ENCODE data around the gene PATE3.

PATE3 gene, protein sequence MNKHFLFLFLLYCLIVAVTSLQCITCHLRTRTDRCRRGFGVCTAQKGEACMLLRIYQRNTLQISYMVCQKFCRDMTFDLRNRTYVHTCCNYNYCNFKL
- 0 reads per million in 4 donors for total RNA-seq

DNA sequence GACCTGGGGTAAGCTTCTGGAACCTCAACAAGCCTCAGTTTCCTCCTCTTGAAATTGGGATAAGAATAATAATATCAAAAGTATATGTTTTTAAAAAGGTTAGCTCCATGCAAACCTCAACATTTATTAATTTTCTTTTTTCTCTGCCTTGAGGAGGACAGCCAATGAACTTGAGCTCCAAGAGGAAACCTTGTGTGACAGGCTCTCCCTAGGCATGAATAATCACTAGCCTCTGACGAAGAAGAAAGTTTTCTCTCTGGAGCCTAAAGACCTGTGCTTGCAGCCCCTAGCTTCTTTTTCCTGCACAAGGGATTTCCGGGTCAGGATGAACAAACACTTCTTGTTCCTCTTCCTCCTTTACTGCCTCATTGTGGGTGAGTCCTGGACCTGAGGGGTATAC is at the start of gene PATE3:
PATE3 (plus strand) TSS at position 301 of the 400 bp plus-strand sequence; CDS start at position 326, 25 bp downstream.
- DNase-seq, result no peak

- no peak for DNase-seq
Measured at GRCh38 chr11:125740617-125741016, 47.3 kb upstream of the PATE3 start.

DNA sequence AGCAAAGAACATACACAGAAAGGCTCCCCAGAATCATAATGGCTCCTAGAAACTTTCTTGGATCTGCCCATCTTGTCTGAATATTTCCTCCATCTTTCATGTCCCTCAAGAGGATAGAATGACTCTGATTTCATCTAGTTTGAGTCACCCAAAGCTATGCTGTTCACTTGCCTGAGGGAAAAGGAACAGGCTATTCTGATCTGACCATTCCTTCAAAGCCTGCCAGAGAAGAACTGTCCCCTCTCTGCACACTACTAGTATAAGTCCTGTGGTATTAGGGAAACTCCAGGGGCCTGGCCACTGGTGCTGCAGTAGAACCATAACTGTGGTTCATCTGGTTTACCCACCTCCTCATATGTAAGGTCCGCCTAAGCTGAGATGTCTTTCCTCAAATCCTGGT is 44.2 kb upstream of the PATE3 start:
- no peak for DNase-seq

DNA sequence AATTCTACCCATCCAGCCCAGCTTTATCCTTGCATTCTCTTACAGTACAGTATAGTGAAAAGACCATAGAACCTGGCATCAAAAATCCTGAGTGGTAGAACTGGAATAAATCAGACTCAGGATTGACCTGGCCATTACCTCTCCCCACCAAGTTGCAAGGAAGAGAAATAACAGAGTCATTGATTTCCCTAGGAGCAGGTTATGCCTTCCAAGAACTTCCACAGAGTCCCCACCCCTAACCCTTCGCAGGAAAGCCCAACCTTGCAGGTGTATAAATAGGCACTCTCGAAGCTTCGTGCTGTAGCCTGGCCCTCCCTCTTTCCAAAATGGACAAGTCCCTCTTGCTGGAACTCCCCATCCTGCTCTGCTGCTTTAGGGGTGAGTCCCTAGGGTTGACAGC is 41.9 kb upstream of the PATE3 start, which contains the start of gene PATE1:
PATE1 (plus strand) TSS at position 301 of the 400 bp plus-strand sequence; CDS start at position 327, 26 bp downstream.
- no peak for DNase-seq

GRCh38 chr11:125750629-125751028 is 37.3 kb upstream of the PATE3 start:
- DNase-seq, result no peak

GRCh38 chr11:125756050-125756449 is 31.9 kb upstream of the PATE3 start:
- no peak for DNase-seq

GRCh38 chr11:125762445-125762844 is 25.5 kb upstream of the PATE3 start:
- no peak for DNase-seq

DNA sequence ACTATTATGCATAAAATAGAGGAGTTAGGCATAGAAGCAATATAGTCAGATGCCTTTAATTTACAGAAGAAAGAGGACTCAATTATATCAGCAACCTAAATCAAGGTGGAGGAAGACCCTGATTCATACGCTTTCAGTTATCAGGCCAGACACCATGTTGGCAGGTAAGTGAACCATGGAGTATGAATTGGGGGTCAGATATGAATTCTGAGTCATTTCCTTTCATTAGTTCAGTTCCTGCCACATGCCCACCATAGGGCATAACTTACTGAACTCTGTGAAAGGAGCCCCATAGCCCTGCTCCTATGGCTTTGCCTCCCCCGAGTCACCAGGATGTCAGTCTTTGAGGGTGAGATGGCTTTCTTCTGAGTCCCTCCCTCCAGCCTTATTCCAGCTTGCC is 24.4 kb upstream of the PATE3 start:
- DNase-seq, result no peak

GRCh38 chr11:125766251-125766650 is 21.7 kb upstream of the PATE3 start:
- DNase-seq, result no peak

- DNase-seq, result no peak
Measured at GRCh38 chr11:125768336-125769046, 19.4 kb upstream of the PATE3 start.

DNA sequence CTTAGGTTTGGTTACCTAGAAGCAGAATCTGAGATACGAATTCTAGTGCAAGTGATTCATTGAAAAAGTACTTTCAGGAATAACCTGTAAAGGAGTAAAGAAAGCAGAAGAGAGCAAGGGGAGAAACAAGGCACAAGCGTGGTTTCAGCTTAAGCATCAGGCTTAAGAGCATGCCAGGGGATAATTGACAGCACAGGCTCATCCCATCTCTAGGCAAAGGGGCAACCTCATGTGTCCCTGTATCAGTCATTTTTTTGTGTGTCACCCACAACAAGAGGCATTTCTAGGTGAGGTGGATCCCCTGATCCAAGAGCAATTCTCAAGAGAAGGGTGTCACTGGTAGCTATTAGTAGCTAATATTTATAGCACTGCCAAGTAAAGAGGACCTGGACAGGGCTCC is 17.3 kb upstream of the PATE3 start:
- no peak for DNase-seq

DNA sequence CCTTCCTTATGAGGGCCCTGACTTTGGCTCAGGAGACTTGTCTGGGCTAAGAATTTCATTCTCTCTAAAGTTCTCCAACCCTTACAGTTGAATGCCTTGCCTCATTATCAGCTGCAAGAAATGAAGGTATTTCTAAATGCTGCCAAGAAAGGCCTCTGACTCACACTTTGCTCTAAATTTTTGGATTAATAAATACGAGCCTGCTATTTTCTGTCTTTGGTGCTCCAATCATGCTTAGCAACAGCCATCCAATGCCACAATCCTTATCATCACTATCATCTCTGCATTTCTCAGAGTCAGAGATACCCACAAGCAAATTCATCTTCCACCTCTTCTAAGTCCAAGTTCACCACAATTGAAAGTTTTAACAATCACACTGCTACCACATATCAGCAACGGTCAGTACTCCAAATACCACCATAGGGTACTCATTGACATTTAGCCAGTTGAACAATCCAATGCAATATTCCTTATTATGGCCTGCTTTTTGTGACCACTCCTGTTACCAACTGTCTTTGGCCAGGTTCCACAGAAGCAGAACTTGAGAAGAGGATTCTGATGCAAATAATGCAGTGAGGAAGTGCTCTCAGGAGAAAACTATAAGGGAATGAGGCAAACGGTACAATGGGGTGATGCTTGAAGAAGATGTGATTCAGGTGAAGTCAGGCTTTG is 15.0 kb upstream of the PATE3 start:
- DNase-seq, result no peak

DNA sequence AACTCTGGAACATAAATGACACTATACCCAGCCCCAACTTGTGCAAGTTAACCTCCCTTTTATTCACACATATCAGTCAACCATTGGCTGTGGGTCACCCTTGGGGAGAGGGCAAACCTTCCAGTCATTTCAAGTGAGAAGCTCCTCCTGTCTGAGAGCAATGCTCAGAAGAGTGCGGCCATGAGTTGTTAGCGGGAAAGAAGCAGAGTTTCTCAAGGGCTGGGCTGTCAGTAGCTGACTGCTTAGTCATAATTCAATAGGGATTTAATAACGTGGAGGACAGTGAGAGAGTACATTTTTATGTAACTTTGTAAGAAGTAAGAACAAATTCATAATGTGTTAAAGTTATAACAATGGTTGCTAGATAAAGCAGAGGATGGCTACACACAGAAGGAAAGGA is 14.4 kb upstream of the PATE3 start:
- no peak for DNase-seq

GRCh38 chr11:125777309-125777708 is 10.6 kb upstream of the PATE3 start:
- no peak for DNase-seq

DNA sequence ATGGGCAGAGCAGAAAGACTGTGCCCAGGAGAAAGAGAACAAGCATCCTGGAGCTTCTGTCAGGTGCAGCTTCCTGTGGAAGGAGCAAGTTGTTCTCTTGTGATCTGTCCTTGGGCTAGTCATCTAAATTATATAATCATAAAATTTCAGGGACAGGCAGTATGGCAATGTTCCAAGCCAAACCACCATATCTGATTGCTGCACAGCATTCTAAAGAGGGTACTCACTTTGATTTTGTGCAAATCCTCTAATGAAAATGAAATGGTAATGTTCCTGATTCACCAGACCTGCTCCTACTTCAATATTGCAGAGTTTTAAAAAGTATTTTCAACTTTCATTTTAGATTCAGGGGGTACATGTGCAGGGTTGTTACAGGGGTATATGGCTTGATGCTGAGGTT is 9.2 kb upstream of the PATE3 start, which contains the start of gene PATE2:
PATE2 (minus strand) TSS at position 101 of the 400 bp plus-strand sequence; CDS start at position 46, 55 bp downstream.
- DNase-seq, result no peak

- DNase-seq, result no peak
Measured at GRCh38 chr11:125784678-125785077, 3.2 kb upstream of the PATE3 start.

DNA sequence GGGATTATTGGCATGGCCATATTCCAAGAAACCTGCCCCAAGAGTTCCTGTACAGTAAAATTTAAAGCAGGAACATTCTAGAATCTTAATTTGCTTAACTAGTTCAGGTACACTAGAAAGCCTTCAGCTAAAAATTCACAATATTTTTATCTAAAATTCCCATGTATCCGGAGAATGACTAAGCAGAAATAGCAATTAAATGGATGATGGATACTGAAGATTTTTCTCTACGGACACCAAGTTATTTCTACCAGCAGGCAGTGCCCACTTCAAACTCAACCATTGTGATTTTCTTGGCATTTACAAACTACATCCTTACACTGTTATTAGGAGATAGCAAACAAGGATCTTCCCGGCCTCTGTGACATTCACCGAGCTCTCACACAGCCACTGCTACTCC is 2.9 kb downstream of the PATE3 start:
- no peak for DNase-seq

GRCh38 chr11:125797641-125798040 is 9.7 kb downstream of the PATE3 start:
- DNase-seq, result no peak

GRCh38 chr11:125799808-125800207 is 11.9 kb downstream of the PATE3 start:
- no peak for DNase-seq

- DNase-seq, result no peak
Measured at GRCh38 chr11:125802387-125802786, 14.5 kb downstream of the PATE3 start.

DNA sequence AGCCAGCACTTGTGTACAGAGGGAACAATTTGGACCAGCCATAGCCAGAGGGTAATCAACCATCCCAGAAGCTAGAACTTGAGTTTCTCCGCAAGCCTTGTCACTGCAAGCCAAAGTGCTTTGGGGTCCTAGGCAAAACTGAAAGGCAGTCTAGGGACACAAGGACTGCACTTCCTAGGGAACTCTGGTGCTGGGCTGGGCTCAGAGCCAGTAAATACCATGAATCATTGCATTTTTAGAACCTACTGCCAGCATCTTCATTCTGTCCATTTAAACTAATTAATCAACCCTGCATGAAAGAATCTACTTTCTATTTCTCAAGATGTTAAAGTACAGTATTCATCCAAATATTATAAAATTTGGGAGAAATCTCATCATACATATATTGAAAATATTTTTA is 20.0 kb downstream of the PATE3 start:
- no peak for DNase-seq

DNA sequence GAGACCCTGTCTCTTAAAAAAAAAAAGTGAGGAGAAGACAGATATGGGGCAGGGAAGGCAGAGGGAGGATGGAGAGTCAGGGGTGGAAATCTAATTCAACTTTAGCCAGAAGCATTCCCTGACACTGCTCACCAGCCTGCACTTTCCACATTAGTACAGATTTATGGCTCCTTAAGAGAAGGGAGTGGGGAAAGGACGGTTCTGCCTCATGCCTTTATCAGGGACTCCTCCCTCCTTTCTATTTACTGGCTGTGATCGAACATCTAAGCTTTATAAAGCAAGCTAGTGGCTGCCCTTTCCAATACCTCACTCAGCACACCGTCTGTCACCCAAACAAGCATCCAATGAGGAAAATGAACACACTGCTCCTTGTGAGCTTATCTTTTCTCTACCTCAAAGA is 45.1 kb downstream of the PATE3 start, which contains the start of gene PATE4:
PATE4 (plus strand) TSS at position 301 of the 400 bp plus-strand sequence; CDS start at position 345, 44 bp downstream.
- DNase-seq, result no peak

DNA sequence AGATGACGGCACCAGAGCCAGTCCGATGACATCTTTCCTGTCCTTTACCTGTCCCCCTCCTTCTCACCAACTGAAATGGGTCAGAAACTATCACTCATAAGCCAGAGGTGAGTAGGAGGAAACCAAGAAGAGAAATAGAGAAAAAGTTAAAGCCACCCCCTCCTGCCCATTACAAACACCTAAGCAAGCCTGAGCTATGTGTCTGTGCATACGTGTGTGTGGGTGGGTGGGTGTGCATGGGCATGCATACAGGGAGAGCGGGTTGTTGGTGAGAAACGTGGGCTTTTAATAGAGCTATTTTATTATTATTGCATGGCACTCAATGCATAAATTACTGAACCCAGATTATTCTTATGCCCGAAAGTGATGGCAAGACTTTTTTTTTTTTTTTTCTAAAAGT is 47.8 kb downstream of the PATE3 start:
- no peak for DNase-seq
